H1 (cell line): ENCODE results near the gene TBX4. TPM values are rescaled to one million over a fixed set of nuclear protein-coding genes. Genes with fewer than 3 reads are reported as not detected.

Experiments
- CTCF ChIA-PET: fragments of 300-600 bp; sonication (Branson Sonifier 250); formaldehyde crosslinking; loops from one replicate; lab custom pipeline; 2021; ENCODE audit not compliant: partially characterized antibody; lab: Charles Lee
- POLR2A ChIA-PET: fragments of 300-600 bp; sonication (Branson Sonifier 250); formaldehyde crosslinking; loops from one replicate; lab custom pipeline; 2021; ENCODE audit warnings: inconsistent platforms; ENCODE audit not compliant: partially characterized antibody; lab: Charles Lee
- DNase-seq, 2 experiments: peaks; one replicate each; pipeline versions ENCODE4 v3.0.0 to v3.0.0-alpha.2; 2010 to 2022; ENCODE audit warnings: low spot score in 2 of 2, low read depth in 1 of 2, mixed read lengths in 1 of 2
- FAIRE-seq: peaks from 2 replicates; lab custom pipeline; 2011; peaks lifted over from hg19 to GRCh38; lab: Jason Lieb, UNC
- H2AFZ ChIP-seq: 2 replicates; pipeline ENCODE4 v1.8.1; 2012; ENCODE audit warnings: low read length, inconsistent platforms
- H2AK5ac ChIP-seq: 2 replicates; pipeline ENCODE4 v1.6.1; 2013; ENCODE audit warnings: low read depth, low read length
- H2BK120ac ChIP-seq: replicated peaks from 2 replicates; pipeline ENCODE3; 2013; ENCODE audit warnings: low read depth, low read length, inconsistent platforms
- H2BK12ac ChIP-seq: 2 replicates; pipeline ENCODE4 v1.6.1; 2013; ENCODE audit warnings: low read depth, low read length
- H2BK15ac ChIP-seq: 2 replicates; pipeline ENCODE4 v1.6.1; 2013; ENCODE audit warnings: low read length
- H2BK20ac ChIP-seq: 2 replicates; pipeline ENCODE4 v1.6.1; 2013; ENCODE audit warnings: low read length
- H2BK5ac ChIP-seq: 2 replicates; pipeline ENCODE4 v1.6.1; 2013; ENCODE audit warnings: low read depth, low read length
- H3K14ac ChIP-seq: 2 replicates; pipeline ENCODE4 v1.6.1; 2013; ENCODE audit warnings: inconsistent platforms; ENCODE audit not compliant: insufficient read length
- H3K18ac ChIP-seq: 2 replicates; pipeline ENCODE4 v1.6.1; 2013; ENCODE audit warnings: low read length; ENCODE audit errors: extremely low read depth
- H3K23ac ChIP-seq: 2 replicates; pipeline ENCODE4 v1.6.1; 2013; ENCODE audit warnings: inconsistent platforms; ENCODE audit not compliant: insufficient read length
- H3K23me2 ChIP-seq: 2 replicates; pipeline ENCODE4 v1.6.1; 2013; ENCODE audit warnings: low read depth, low read length
- H3K27ac ChIP-seq: 2 replicates; pipeline ENCODE4 v1.6.1; 2011; ENCODE audit warnings: low read depth, low read length, inconsistent platforms
- H3K27me3 ChIP-seq, 4 experiments: replicated peaks in 1 of 4; 1 replicate in 1 of 4; 2 replicates in 3 of 4; pipeline versions ENCODE4 v1.6.1 to v1.8.1; 2011 to 2013; ENCODE audit warnings: low read length in 3 of 4, mild to moderate bottlenecking in 3 of 4, inconsistent platforms in 2 of 4, mixed read lengths in 2 of 4, moderate library complexity in 1 of 4; ENCODE audit not compliant: control insufficient read depth in 3 of 4, insufficient read depth in 3 of 4; ENCODE audit errors: extremely low read depth in 1 of 4
- H3K36me3 ChIP-seq, 4 experiments: 2 replicates each; pipeline versions ENCODE4 v1.6.1 to v1.8.1; 2011 to 2013; ENCODE audit warnings: mild to moderate bottlenecking in 4 of 4, low read length in 3 of 4, moderate library complexity in 2 of 4, control low read depth in 1 of 4, inconsistent platforms in 1 of 4; ENCODE audit not compliant: insufficient read depth in 4 of 4, control insufficient read depth in 2 of 4
- H3K4ac ChIP-seq: replicated peaks from 2 replicates; pipeline ENCODE3; 2013; ENCODE audit warnings: low read length, low read depth, mixed read lengths, inconsistent platforms; ENCODE audit not compliant: insufficient read length
- H3K4me1 ChIP-seq, 4 experiments: replicated peaks in 1 of 4; 1 replicate in 1 of 4; 2 replicates in 3 of 4; pipeline versions ENCODE4 v1.6.1 to v1.8.1; 2011 to 2013; ENCODE audit warnings: low read length in 3 of 4, inconsistent platforms in 2 of 4, mixed read lengths in 1 of 4; ENCODE audit not compliant: insufficient read depth in 4 of 4, control insufficient read depth in 3 of 4
- H3K4me2 ChIP-seq, 2 experiments: 2 replicates each; pipeline versions ENCODE4 v1.6.1 to v1.8.1; 2011 to 2013; ENCODE audit warnings: low read depth in 2 of 2, low read length in 2 of 2, control low read depth in 1 of 2, inconsistent platforms in 1 of 2, mild to moderate bottlenecking in 1 of 2; ENCODE audit not compliant: insufficient read depth in 1 of 2
- H3K4me3 ChIP-seq, 4 experiments: fragments of 200-600, 300-600 bp in 1 of 4; sonication (generic), shearing (Covaris generic), sonication (Bioruptor Twin) in 1 of 4; 2 replicates each; pipeline versions ENCODE4 v1.5.1 to v1.8.1; 2011 to 2016; ENCODE audit warnings: low read length in 4 of 4, low read depth in 3 of 4, control low read depth in 2 of 4, inconsistent platforms in 2 of 4, mild to moderate bottlenecking in 2 of 4, mixed read lengths in 1 of 4, moderate library complexity in 1 of 4; ENCODE audit not compliant: insufficient read depth in 2 of 4; ENCODE audit errors: extremely low read depth in 1 of 4
- H3K56ac ChIP-seq: replicated peaks from 2 replicates; pipeline ENCODE3; 2013; ENCODE audit warnings: low read depth, mild to moderate bottlenecking, mixed read lengths, low read length, inconsistent platforms; ENCODE audit not compliant: insufficient read length
- H3K79me1 ChIP-seq: 2 replicates; pipeline ENCODE4 v1.6.1; 2013; ENCODE audit warnings: low read depth, low read length, control low read depth
- H3K79me2 ChIP-seq, 2 experiments: 2 replicates each; pipeline versions ENCODE4 v1.6.1 to v1.8.1; 2012 to 2013; ENCODE audit warnings: low read length in 2 of 2, mild to moderate bottlenecking in 2 of 2, inconsistent platforms in 1 of 2; ENCODE audit not compliant: insufficient read depth in 2 of 2, control insufficient read depth in 1 of 2
- H3K9ac ChIP-seq, 4 experiments: replicated peaks in 1 of 4; 1 replicate in 1 of 4; 2 replicates in 3 of 4; pipeline versions ENCODE4 v1.6.1 to v1.8.1; 2011 to 2013; ENCODE audit warnings: low read depth in 3 of 4, low read length in 3 of 4, control low read depth in 2 of 4, mild to moderate bottlenecking in 2 of 4, moderate library complexity in 2 of 4, inconsistent platforms in 1 of 4; ENCODE audit errors: extremely low read depth in 1 of 4
- H3K9me3 ChIP-seq, 2 experiments: 2 replicates each; pipeline versions ENCODE4 v1.6.1 to v1.8.1; 2012 to 2013; ENCODE audit warnings: mild to moderate bottlenecking in 2 of 2, moderate library complexity in 2 of 2, control low read depth in 1 of 2, inconsistent platforms in 1 of 2, low read depth in 1 of 2, low read length in 1 of 2, mixed read lengths in 1 of 2; ENCODE audit not compliant: insufficient read depth in 2 of 2
- H4K20me1 ChIP-seq, 2 experiments: replicated peaks in 1 of 2; 2 replicates each; pipeline versions ENCODE3 to v1.8.1; 2011 to 2013; ENCODE audit warnings: inconsistent platforms in 2 of 2, low read length in 2 of 2, mild to moderate bottlenecking in 1 of 2; ENCODE audit not compliant: insufficient read depth in 2 of 2, control insufficient read depth in 1 of 2
- H4K5ac ChIP-seq: 2 replicates; pipeline ENCODE4 v1.6.1; 2013; ENCODE audit warnings: low read length, low read depth, mixed read lengths, inconsistent platforms; ENCODE audit not compliant: insufficient read length
- H4K8ac ChIP-seq: 2 replicates; pipeline ENCODE4 v1.8.0; 2013; ENCODE audit warnings: mild to moderate bottlenecking, moderate library complexity, low read length, inconsistent platforms; ENCODE audit not compliant: insufficient read depth; ENCODE audit errors: extremely low read depth
- H4K91ac ChIP-seq: replicated peaks from 2 replicates; pipeline ENCODE3; 2013; ENCODE audit warnings: low read length, mixed read lengths, inconsistent platforms; ENCODE audit not compliant: insufficient read length
- ASH2L ChIP-seq: fragments of 200-600, 300-600 bp; sonication (generic); IDR thresholded peaks from one replicate; pipeline ENCODE4 v1.7.1; 2017; ENCODE audit warnings: low read length
- BACH1 ChIP-seq: IDR thresholded peaks from 2 replicates; pipeline ENCODE4 v1.6.1; 2012; ENCODE audit warnings: low read length, improper control_type of control experiment
- NRF1 ChIP-seq: IDR thresholded peaks from 2 replicates; pipeline ENCODE4 v1.6.1; 2011; ENCODE audit warnings: mild to moderate bottlenecking, low read depth, low read length, improper control_type of control experiment
- WGBS, 2 experiments: shearing (Covaris generic) in 1 of 2; methylation state at CpG; one replicate each; pipeline versions ENCODE4 v1.1.6 to v1.1.7; 2013 to 2015; ENCODE audit warnings: low lambda C conversion rate in 2 of 2, mixed read lengths in 2 of 2, inconsistent platforms in 1 of 2, low coverage in 1 of 2, missing lambda C conversion rate in 1 of 2; ENCODE audit not compliant: insufficient replicate concordance in 2 of 2, insufficient coverage in 1 of 2, insufficient read length in 1 of 2; ENCODE audit errors: extremely low coverage in 1 of 2, missing lambda C conversion rate in 1 of 2; 5-methylcytosine and 5-hydroxymethylcytosine counted together
- polyA plus RNA-seq, 7 experiments: library from polyadenylated mRNA; depleted of rRNA in 3 of 7; stranded (reverse) in 5 of 7; unstranded in 2 of 7; fragments of >200 nt in 5 of 7; fragments of 200-250 nt in 2 of 7; gene quantifications; 1 replicate in 5 of 7; 2 replicates in 1 of 7; 4 replicates in 1 of 7; pipeline versions ENCODE4 v1.2.1 to v1.2.3, GENCODE V29; 2011 to 2013; ENCODE audit warnings: missing spikeins in 2 of 7, mixed read lengths in 2 of 7
- total RNA-seq: library from RNA; stranded (reverse); fragmentation: NEBNext Ultra II Directional; extraction: Animal tissue kit (Norgen Biotek cat#: 25700); gene quantifications from 2 replicates; pipeline ENCODE4 v1.2.1, GENCODE V29; 2021

Gene TBX4
- total and polyA plus RNA-seq, 2 of the 8 experiments (the other 6 are each of a cell fraction or from before 2014, with no cell fraction given), result 0.02 TPM; not detected in 1

DNA sequence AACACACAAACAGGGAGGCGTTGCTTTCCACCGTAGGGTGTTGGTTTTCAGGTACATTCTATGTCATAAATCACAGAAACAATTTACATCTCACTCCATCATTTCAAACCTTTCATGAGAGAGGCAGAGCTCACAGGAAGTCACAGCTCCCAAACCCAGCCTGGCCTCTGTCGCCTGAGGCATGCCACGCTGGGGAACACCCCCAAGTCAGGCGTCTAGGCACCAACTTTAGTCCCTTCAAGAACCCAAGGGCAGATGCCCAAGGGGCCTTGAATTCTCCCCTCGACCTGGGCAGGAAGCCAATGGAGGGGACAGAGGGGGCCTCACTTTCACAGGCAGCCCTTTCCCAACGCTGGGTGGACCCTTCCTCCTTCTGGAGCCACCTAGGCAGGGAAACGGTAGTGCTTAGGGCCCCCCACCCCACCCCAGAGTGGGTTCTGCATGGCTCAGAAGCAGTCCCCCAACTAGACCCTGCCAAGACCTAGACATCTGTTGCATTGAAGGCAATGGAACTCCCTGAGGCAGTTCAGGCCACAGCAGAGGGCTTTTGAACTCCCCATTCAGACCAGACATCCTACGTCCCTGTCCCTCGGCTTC, 10.6 kb downstream of the TBX4 start:
- 0 out of 2 replicates have a peak overlapping the region, but pooled peaks have one; percentile 28 for H2BK12ac ChIP-seq
- H3K56ac ChIP-seq, result no peak overlapping the region
- peaks cover 3 to 28% (median 11%) of the 10 kb centered on the region in 4 experiments for H3K4me1 ChIP-seq
- WGBS, 2 experiments, result 14% methylated on average over 10 of the region's 10 CpGs; no CpG with 5 or more reads in 1 of the 2 experiments
- H3K79me1 ChIP-seq, result no peaks in the 10 kb centered on the region
- H3K27me3 ChIP-seq, result peaks cover 63 to 89% (median 87%) of the 10 kb centered on the region in 4 experiments
- ChIA-PET CTCF (interaction anchor here (0.5 to 14.5 kb wide), 6 partner anchors 10 to 51 kb away, joined by 5 to 171 read pairs (median 64); partner anchors contain the start of gene TBX4), POLR2A (interaction anchor here (1.6 kb wide), 1 partner anchor 54 kb away, joined by 6 read pairs; no protein-coding TSS in a partner anchor)
- 0 out of 2 replicates have a peak overlapping the region, but pooled peaks have one; percentile 2 for H2BK20ac ChIP-seq
- H3K9ac ChIP-seq, result no peak overlapping the region
- H3K4me2 ChIP-seq, result peak overlapping the region; percentile 53 to 61
- H4K91ac ChIP-seq, result no peak overlapping the region
- H3K23me2 ChIP-seq, result no peaks in the 10 kb centered on the region; the same call in 1 of the 2 replicates
- H2AK5ac ChIP-seq, result no peak overlapping the region
- FAIRE-seq (no peak), DNase-seq (no peak)
- no peaks in the 10 kb centered on the region for H3K36me3 ChIP-seq
- H2BK15ac ChIP-seq, result peak overlapping the region; percentile 73
- H2BK120ac ChIP-seq, result no peak overlapping the region
- no peaks in the 10 kb centered on the region for H3K79me2 ChIP-seq
- H4K20me1 ChIP-seq, result peaks cover 3 to 11% of the 10 kb centered on the region in 2 experiments
- H3K9me3 ChIP-seq, result no peaks in the 10 kb centered on the region
- peak overlapping the region; percentile 67; the same call in 1 of the 2 replicates for H3K18ac ChIP-seq
- H3K23ac ChIP-seq, result no peak overlapping the region
- TF ChIP-seq BACH1 (no peak), ASH2L (peak; percentile 13), NRF1 (no peak)
- no peak overlapping the region for H4K8ac ChIP-seq
- no peak overlapping the region for H3K27ac ChIP-seq
- no peak overlapping the region for H3K14ac ChIP-seq
- H2AFZ ChIP-seq, result no peak overlapping the region
- H2BK5ac ChIP-seq, result no peak overlapping the region
- H4K5ac ChIP-seq, result no peak overlapping the region
- H3K4ac ChIP-seq, result no peak overlapping the region
- H3K4me3 ChIP-seq, result peak overlapping the region in 1 of 4 experiments; percentile 61; a peak in 2 of 8 replicates
